Activated T-cell treated with anti-CD3 and anti-CD28 coated beads for 24 hours (primary cell): ENCODE results near the gene AGBL4.

Experiments
- DNase-seq: peaks from one replicate; pipeline ENCODE4 v3.0.0-alpha.2; 2020; ENCODE audit warnings: low read depth

The AGBL4 gene

DNA sequence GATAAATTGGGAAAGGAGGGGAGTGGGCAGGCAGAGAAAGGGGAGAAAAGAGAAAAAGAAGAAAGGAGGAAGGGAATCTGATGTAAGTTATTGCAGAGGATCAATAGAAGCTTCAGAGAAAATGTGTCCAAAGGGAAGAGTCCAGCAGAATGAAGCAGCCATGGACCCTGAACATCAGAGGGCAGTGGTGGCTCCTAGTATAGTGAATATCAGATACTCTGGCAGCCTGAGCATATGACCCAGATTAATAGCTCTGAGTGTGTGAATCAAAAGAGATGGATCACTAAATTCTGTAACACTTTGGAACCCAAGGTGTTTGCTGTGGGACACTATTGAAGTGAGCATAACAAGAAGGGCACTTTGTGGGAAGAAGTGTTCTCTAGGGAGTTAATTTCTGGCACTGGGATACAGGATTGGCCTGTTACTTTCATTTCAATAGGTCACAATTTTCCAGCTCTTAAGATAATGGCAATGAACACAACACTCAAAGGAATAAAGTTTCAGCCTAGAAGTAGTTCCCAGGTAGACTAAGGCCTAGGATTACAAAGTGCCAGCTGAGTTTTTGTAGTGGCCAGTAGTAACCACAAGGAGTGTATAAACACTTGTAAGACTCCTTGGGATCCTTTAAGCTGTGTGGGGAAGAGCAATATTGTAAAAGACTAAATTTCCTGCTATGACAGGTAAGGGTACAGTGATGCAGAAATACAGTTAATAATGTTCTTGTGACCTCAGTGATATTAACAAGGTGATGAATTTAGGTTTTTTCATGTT is 1082.6 kb downstream of the AGBL4 start:
- DNase-seq: no peak

DNA sequence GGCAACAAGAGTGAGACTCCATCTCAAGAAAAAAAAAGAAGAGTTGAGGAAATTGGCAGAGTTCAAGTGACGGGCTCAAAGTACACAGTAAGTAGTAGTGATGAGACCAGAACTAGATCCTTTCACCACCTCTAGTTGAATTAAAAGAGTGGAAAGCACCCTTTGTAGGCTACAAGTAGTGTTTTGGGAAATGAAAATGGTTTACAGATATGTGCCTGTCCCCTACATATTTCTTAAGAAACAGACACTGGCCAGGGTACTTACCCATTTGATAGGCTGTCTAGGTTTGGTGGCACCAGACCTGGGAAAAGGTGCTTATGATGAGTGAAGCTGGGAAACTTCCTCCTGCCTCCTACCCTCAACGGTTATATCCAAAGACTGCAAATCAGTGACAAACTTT is 1083.4 kb downstream of the AGBL4 start:
- no peak for DNase-seq

GRCh38 chr1:48939828-48940227 is 1083.9 kb downstream of the AGBL4 start:
- no peak for DNase-seq

- no peak for DNase-seq
Observed at GRCh38 chr1:48939042-48939441, 1084.7 kb downstream of the AGBL4 start.

DNA sequence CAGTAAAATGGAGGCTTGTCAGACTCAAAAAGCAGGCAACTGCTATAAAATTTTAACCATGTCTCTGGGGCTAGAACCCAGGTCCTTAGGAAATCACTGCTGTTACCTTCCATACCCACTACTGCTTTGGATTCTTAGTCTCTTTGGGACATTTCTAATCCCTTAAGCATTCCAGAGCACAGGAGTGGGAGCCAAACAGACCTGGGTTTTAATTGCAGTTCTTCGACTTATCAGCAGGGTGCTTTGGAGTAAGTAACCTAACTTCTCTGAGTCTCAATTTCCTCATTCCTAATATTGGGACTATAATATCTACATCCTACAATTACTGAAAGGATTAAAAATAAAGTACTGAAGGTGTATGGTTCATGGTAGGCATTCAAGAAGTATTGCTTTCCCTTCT is 1086.0 kb downstream of the AGBL4 start:
- DNase-seq: no peak

DNA sequence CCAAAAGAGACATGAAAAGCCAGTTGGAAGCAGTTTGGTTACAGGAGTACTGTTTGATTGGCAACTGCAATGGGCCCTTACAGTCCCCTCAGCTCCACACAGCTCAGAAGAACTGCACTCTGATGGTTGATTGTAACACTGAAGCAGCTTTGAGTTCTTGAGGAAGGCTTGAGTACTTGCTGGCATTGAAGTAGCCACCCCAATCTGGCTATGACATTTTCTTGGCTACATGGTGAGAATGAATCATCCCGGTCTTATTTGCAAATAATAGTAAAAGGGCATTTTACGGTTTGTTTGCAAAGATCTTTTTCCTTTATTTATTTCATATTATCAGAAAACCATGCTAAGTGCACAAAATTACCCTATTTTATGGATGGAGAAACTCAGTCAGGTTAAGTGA is 1087.3 kb downstream of the AGBL4 start:
- no peak for DNase-seq

DNA sequence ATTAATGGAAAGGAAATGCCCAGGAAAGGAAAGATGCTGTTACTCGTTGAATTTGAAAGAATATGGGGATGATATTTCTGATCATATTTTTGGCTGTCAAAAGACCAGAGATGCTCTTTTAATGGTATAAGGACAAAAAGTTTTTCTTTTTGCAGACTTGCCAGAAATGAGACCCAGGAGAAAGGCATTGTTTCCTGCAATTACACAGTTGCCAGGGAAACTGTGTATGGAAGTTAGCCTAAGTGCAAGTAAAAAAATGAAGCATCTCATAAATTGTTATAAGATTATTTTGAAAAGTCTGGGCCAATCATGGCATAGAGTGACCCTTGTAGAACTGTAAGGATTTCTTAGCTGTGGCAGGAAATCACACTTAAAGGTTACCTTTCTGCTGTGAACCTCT is 1091.4 kb downstream of the AGBL4 start:
- no peak for DNase-seq

DNA sequence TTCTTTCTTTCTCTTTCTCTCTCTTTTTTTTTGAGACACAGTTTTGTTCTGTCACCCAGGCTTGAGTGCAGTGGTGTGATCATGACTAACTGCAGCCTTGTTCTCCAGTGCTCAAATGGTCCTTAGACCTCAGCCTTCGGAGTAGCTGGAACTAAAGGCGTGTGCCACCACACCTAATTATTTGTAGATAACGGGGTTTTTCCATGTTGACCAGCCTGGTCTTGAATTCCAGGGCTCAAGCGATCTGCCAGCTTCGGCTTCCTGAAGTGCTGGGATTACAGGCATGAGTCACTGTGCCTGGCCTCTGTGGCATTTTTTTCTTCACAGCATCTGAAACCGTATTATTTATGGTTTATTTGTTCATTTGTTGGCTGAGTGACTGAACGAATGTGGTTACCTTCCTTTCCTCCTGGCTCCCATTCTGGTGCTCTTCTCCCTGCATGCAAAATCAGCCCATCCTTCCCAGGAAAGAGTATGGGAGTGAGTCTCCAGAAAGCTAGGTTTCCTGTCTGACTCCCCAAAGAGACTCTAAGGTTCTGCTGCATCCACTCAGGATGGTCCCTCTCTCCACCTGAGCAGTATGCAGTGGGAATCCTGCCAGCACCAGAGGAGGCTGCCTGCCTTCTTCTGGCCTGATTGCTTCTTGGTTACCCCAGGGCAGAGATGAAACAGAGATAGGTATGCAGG is 1092.1 kb downstream of the AGBL4 start:
- DNase-seq: no peak

DNA sequence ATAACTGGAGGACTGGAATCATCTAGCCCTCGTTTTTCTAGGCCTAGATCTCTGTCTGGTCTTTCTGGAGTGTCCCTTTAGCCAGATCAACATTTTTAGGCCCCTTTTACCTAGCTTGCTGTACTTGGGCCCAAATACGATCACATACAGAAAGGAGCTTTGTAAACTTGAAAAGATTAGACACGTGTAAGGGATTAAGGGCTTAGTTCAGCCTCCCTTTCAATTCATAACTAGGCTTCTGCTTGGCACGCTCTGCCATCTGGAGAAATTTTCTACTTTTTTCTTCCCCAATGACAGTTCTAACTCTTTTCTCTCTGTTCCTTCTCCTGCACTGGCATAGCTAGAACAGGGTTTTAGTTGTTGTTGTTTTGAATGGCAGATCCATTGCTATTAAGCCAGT is 1093.7 kb downstream of the AGBL4 start:
- DNase-seq: no peak

DNA sequence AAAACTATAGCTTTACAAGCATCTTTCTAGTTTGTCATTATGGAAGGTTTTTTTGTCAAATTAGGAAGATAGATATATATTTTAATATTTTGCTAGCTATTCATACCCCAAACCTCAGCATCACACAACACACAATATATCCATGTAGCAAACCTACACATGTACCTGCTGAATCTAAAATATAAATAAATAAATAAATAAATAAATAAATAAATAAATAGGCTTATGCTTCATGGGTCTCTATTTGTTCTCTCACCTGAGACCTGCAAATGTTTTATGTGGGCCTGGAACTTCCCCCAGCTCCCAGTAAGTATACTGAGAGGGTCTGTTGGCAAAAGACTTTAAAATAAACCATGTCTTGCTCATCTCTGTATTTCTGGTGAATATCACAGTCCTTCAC is 1099.7 kb downstream of the AGBL4 start:
- no peak for DNase-seq

- no peak for DNase-seq
Observed at GRCh38 chr1:48923116-48923515, 1100.6 kb downstream of the AGBL4 start.

DNA sequence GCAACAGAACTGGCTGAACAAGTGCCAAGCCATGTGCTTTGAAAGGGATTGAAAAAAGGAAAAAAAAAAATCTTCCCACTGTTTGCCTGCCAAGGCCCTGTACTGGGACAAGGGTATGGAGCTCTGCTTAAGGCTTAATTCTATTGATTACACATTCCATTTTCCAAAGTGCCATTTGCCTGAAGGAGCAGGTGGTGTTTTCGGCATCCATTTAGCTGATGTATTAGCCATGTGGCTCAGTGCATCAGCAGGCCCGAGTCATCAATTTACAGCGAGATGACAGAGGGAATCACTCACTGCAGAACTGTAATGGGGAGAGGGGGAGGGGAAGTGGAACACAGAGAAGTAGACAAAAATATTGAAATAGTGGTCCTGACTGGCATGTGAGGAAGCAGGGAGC is 1102.9 kb downstream of the AGBL4 start:
- no peak for DNase-seq

DNA sequence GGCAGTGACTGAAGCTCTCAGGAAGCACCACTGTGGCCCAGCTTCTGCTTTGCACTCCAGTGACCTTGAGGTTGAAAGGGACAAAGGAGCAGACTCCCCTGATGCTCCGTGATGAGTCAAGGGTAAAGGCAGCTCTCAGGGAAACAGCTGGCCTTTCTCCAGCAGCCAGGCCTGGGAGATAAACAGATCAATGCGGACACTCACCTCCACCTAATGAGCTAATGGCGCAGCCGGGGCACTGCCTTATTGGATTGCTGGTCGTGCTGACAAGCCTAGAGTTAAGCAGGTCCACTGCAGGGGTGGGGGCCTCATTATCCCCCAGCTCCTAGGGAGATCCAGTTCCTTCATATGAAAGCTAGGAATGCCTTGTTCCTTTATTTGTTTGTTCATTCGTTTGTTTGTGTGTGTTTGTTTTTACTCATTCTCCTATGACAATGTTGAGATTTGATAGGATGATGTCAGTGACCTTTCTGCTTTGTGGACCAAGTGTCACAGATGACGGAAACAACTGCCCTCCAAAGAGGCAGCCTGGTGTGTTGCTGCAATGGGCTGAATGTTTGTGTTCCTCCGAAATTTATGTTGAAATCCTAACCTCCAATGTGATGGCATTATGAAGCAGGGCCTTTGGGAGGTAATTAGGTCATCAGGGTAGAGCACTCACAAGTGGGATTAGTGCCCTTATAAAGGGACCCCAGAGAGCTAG is 1105.7 kb downstream of the AGBL4 start:
- DNase-seq: no peak

- DNase-seq: no peak
Observed at GRCh38 chr1:48917070-48917454, 1106.7 kb downstream of the AGBL4 start.

- DNase-seq: no peak
Observed at GRCh38 chr1:48916130-48917069, 1107.4 kb downstream of the AGBL4 start.

DNA sequence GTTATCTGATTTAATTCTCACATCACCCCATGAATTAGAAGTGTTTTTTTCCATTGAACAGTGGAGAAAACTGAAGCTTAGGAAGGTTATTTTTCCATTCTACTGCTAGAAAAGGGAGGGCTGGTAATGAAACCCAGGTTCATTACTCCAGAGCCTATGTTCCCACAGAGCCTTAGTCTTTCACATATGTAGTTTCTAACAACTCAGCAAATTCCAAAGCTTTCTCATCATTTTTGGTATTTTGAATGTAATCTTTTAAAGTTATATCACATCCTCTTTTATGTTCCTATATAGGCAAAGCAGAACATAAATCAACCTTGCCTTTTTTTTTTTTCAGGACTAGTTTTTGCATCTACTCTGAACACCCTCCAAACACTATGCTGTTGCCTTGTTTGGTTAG is 1115.1 kb downstream of the AGBL4 start:
- DNase-seq: no peak

DNA sequence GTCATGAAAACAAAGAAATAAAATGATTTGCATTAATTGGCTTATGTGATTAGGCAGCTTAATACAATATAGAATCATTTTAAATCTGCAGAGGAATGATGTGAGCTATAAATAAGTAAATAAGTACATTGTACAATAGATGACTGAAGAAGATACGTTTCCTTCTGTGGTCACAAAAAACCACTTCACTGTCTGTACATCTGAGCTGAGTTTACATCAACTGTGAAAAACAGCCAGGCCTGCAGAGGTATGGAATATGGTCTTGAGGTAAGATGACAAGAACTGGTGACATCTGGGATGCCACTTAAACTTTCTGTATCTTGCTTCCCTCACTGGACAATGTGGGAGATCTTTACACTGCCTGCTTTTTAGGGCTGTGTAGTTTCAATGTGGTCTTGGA is 1117.0 kb downstream of the AGBL4 start:
- no peak for DNase-seq

DNA sequence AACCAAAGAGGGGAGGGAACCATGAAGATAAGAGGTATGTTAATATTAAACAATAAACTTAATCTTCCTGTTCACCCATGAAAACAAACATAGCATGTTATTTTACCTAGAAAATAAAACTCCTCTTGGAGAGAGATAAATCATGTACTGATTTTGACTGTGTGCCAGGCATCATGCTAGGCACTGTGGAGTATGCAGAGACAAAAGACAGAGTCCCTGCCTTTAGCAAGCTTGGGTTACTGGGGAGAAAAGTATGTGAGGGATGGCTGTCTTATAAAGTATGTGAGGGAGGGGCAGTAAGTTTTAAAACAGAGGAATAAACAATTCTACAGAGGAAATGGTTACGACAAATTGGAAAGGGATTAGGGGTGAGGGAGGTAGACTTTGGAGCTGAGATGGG is 1117.6 kb downstream of the AGBL4 start:
- no peak for DNase-seq

DNA sequence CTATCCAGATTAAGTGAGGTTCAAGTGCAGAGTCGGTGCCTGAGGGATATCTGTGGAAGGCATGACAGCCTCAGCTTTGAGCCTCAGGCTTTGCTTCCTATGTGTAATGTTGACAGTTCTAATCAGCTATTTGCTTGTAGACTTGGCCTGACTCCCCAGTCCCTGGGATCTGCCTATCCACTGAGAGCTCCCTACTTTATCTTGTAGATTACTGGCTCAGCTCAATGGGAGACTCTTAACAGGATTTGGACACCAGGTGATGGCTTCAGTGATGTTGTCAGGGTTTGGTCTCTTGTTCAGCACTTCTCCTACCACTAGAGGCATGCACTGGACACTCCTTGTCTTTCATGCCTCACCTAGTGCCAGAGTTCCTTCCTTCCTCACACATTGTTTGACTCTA is 1120.5 kb downstream of the AGBL4 start:
- no peak for DNase-seq

DNA sequence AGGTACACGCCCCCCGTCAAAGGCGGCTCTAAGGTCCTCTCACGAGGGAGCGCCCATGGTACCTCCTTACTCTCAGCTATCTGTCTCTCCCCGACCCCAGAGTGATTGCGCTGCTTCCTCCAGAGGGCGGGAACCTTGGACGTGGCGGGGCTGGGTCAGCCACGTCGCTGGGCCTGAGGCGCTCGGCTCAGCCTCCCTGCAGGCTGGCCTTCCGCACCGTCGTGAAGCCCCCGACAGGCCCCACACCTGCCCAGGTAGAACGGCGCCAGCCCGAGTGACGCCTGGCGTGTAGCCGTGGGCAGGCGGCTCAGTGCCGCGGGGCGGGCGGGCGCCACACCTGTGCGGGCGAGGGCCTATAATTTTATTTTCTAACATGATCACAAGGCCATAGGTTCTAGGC is 1124.9 kb downstream of the AGBL4 start:
- DNase-seq: no peak

GRCh38 chr1:48889615-48890014 is 1134.1 kb downstream of the AGBL4 start:
- no peak for DNase-seq

DNA sequence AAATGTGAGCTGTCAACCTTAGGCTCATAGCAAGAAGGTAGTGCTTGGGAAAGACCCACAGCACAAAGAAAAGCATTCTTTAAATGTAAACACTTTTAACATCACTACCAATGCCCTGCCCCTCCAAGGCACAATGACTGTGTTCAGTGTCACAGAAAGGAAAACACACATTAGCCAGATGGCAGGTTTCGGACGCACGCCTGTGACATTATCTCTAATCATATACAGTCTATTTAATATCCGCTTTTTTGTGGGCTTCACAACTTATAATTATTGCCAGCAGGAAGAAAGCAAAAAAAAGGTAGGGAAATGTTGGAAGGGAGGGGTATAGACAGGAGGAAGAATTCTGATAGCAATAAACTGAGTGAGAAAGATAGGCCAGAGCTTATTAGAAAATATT is 1134.7 kb downstream of the AGBL4 start:
- DNase-seq: no peak
